Middle frontal gyrus (tissue), 1 donor: ENCODE results near the gene MTF2.

ENCODE experiments used
- DNase-seq: peaks from one replicate; pipeline ENCODE4 v3.0.0-alpha.2; 2015; ENCODE audit warnings: low spot score; ENCODE audit errors: extremely low spot score

Gene MTF2

GRCh38 chr1:93180723-93181613 is 101.9 kb downstream of the MTF2 start, which contains the start of gene CCDC18:
Gene CCDC18, plus strand, starts transcription at chr1:93180724. Its CDS starts 2,638 bp downstream, at chr1:93183362.
- DNase-seq = no peak

- no peak for DNase-seq
Measured at GRCh38 chr1:93186667-93187066, 107.6 kb downstream of the MTF2 start.
